Mucosa of gallbladder (tissue), 1 donor: Measurements from ENCODE around the gene CTNNBL1. TPM values are rescaled to one million over a fixed set of nuclear protein-coding genes. Genes with fewer than 3 reads are reported as not detected.
"Not testable (repeated sequence)": the region's sequence is repeated elsewhere in the genome, so short reads cannot be mapped to it uniquely, and the experiment has no call there.

Experiments
- DNase-seq: peaks from one replicate; pipeline ENCODE4 v3.0.0-alpha.2; 2020; ENCODE audit warnings: low spot score
- total RNA-seq: library from RNA; stranded (reverse); gene quantifications from one replicate; pipeline ENCODE4 v1.2.1, GENCODE V29; 2021
- donor health status: DM: no; HTN: no; CAD: no.

CTNNBL1 gene
- total RNA-seq, 1 donor from 2014 or later = 44.0 TPM

- DNase-seq = no peak
Observed at GRCh38 chr20:37706298-37706697, 12.5 kb downstream of the CTNNBL1 start.

DNA sequence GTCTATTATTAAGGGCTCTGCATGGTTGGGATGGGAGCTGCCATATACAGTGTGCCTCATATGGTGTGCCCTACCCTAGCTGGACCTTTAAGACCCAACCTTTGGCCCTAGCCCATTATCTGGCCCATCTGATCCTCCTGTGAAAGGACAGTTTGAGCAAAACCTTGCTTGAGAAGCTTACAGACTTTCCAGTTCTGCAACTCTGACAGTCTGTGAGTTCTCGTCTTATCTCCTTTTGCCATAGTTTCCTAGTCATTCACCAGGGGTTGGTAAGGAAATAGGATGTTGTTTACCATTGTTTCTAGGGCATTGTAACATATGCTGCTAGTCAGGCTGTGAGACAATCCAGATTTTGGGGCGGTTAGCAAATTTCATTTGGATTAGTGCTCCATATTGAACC, 17.2 kb downstream of the CTNNBL1 start:
- no peak for DNase-seq

DNA sequence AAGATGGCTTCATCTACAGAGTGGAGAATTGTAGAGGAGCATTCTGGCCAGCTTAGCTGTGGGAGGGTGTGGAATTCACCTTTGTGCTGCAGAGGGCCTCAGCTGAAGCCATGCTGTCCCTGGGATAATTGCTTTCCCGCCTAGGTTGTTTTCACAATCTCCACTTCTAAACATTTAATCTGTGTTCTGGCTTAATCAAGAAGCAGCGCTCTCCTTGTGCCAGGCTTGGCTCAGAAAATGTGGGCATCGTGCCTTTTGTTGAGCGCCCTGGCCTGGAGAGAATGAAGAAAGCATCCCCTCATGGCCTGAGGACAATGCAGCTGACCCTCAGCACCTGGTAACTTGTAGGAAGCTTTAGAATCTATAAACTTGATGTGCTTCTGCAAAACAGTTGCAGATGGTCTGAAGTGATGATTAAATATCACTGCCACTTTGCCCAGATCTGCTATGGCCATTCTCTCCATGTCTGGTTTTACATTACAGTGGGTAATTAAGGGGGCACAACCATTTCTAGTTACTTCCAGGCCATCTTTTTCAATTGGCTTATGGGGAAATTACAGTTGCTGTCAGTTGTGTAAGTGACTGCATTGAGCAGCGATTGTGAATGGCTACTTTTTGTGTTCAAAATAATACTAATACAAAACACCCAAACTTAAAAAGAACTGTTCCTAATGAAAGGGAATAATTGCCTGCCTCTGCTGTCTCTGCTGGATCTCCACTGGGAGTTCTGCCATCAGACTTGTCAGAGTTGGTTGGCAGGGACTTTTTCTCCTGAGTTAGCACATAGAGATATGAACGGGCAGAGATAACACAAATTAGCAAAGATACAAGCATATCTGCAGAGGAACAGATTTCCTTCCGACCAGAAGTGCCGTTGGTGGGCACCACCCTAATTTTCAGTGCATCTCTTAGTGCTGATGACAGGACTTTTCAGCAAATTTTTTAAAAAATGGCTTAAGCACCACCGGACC, 18.4 kb downstream of the CTNNBL1 start:
- no peak for DNase-seq

DNA sequence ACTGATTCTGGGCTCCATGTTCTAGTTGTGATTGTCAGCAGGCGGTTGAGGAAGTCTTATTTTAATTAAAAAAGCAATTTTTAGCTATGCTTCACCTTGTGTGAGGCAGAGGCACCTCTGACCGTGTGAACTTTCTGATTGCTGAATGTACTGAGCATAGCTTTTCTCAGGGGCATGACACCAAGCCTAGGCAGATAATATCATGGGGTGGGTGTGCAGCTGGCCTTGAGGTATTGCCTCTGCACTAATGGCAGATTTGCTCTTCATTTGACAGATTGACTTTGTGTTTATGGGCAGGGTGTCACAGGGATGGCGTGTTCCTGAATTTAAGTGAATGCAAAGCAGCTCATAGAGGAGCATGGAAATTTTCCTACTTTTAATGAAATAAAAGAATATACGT, 19.6 kb downstream of the CTNNBL1 start:
- no peak for DNase-seq

GRCh38 chr20:37714978-37715672, 21.3 kb downstream of the CTNNBL1 start:
- no peak for DNase-seq

DNA sequence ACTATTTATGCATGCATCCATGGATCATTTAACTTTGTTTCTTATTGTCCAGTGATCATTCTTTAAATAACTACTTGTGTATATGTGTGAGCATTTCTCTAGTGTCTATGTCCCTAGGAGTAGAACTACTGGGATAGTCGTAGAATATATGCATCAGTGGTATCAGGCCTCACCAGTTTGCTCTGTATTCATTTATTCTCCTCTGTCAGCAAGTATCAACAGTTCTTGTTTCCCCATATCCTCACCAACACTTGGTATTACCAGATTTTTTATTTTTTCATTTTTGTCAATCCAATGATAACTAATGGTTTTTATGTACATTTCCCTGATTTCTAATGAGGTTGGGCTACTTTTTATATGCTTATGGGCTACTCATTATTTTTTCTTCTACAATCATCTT, 27.9 kb downstream of the CTNNBL1 start:
- no peak for DNase-seq

- not testable (repeated sequence) for DNase-seq
Observed at GRCh38 chr20:37722312-37722711, 28.5 kb downstream of the CTNNBL1 start.

- no peak for DNase-seq
Observed at GRCh38 chr20:37723668-37724067, 29.8 kb downstream of the CTNNBL1 start.

DNA sequence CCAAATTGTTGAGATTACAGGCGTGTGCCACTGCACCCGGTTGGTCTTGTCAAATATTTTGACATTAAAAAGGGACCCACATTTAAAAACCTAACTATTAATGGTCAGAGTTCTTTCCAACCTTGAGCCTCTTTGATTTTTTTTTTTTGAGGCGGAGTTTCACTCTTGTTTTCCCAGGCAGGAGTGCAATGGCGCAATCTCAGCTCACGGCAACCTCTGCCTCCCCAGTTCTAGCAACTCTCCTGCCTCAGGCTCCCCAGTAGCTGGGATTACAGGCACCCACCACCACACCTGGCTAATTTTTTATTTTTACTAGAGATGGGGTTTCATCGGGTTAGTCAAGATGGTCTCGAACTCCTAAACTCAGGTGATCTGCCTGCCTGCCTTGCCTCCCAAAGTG, 31.3 kb downstream of the CTNNBL1 start:
- no peak for DNase-seq

DNA sequence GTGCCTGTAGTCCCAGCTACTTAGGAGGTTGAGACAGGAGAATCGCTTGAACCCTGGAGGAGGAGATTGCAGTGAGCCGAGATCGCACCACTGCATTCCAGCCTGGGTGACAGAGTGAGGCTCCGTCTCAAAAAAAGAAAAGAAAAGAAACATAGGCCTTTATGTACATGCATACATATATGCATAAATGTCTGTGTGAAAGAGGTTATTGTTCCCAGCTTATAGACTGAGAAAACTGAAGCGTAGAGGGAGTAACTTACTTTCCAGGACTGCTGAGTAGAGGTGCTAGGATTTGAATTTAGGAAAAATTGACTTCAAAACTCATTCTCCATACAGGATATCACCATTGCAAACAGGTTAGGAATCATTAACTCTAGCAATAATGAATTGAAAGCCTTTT, 32.0 kb downstream of the CTNNBL1 start:
- no peak for DNase-seq

- no peak for DNase-seq
Observed at GRCh38 chr20:37726321-37726720, 32.5 kb downstream of the CTNNBL1 start.

GRCh38 chr20:37726971-37727956, 33.4 kb downstream of the CTNNBL1 start:
- DNase-seq = no peak

DNA sequence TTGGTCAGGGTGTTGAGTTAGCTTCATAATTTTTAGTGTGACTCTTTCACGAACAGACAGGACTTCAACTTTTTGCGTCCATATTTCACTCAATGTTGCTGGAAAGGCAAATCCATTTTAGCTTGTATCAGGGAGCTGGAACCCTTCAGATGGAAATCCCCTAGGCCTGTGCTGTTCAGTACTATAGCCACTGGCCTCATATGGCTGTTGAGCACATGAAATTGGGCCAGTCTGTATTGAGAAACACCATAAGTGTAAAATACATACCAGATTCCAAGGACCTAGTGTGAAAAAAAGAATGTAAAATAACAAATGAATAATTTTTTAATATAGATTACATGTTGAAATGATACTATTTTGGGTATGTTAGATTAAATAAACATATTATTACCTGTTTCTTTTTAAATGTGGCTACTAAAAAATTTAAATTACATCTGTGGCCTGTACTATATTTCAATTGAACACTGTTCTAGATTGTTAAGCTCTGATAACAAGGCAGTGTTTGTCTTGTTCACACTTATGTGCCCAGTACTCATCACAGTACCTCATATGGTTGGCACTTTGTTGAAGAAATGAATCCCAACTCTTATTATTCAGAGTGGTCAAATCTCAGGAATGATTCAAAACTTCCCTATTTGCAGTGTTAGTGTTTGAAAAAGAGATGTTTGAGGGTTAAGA, 34.3 kb downstream of the CTNNBL1 start:
- no peak for DNase-seq

DNA sequence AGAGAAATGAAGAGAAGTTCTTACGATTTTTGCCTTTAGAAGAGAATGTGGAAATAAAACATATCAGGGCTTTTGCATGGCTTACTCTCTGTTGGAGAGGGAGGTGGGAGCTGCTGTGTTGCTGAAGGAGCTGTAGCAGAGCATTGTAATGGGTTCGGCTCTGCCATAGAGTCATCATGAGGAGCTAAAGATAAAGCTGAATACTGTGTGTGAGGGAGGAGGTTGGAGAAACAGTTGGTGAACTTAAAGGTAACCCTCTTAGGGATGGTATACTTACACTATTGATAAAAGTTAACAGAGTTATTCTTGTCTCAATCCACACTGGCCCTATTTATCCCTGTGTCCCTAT, 34.8 kb downstream of the CTNNBL1 start:
- no peak for DNase-seq

DNA sequence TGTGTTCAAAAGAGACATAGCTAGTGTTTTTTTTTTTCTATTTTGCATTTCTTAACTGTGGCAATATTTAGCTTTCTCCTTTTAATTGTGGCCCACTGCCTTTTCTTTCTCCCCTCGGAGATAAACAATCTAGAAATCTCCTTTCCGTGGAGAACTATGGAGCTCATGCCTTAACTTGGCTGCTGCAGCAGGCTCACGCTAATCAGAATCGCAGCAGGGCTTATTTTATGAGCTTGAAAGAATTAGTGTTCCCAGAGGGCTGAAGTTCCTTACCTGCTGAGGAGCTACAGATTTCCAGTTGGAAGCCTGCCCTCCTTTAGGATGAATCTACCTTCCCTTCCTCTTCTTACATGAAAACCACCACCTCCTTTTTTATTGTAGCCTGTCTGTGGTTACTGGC, 35.6 kb downstream of the CTNNBL1 start:
- DNase-seq = no peak

DNA sequence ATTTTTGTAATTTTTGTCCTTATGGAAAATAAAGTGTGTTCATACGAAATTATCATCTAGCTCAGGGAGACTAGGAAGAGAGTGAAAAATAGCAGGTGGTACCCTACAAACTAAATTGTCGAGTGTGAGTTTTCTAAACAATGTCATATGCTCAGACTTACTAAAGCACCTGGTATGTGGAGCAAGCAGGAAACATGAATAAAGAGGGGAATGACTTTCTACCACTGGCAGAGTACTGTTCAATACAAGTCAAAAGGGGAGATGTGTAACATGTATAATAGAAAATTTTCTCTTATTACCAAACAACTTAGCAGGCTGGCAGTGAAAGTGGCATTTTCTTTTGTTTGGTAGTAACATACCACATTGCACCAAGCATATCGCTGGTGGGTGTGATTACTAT, 36.1 kb downstream of the CTNNBL1 start:
- no peak for DNase-seq

DNA sequence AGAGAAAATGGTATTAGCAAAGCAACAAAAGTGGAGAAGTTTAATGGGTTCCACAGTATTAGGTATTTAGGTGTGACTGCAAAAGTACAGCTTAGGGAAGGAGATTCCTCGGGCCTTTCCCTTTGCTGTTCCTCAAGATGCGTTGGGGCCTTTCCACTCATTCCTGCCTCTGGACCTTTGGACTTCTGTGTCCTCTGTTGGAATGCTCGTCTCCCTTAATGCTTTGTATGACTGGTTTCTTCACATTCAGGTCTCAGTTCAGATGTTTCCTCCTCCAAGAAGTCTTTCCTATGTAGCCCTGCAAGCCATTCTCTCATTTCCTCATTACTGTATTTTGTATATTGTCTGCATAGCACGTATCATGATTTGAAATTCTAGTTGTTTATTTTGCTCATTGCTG, 39.6 kb downstream of the CTNNBL1 start:
- DNase-seq = no peak

DNA sequence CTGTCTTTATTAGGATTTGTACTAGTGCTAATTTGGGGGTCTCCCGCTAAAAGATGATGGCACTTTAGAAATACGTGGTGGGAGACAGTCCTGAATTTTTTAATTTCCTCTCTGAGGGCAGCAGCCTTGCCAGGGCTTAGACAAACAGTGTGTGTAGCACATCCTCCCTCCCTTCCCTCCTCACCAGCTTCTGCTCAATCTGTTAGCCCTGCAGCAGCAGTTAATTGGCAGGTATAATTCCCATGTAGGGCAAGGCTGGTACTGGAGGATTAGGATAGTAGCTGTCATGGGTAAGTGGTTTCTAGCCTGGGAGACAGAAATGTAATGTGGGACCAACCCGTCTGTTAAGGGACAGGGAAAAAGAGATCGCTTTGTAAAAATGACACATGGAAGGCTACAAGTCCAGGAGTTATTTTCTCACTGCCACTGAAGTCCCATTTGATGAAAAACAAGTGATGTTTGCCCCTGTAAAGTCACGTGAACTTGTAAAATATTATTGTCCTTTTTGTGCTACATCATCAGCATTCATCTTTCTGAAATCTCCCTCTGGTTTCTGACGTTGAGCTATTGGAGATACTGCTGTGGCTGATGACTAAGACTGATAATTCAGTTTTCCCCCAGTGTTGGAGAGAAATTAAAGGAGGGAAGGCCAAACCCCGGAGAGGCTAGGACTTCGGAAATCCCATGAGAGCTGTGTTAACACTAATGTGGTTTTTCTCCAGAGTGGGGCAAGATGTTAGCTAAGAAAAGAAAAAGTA, 40.6 kb downstream of the CTNNBL1 start:
- no peak for DNase-seq

GRCh38 chr20:37735541-37735940, 41.7 kb downstream of the CTNNBL1 start:
- DNase-seq = no peak

DNA sequence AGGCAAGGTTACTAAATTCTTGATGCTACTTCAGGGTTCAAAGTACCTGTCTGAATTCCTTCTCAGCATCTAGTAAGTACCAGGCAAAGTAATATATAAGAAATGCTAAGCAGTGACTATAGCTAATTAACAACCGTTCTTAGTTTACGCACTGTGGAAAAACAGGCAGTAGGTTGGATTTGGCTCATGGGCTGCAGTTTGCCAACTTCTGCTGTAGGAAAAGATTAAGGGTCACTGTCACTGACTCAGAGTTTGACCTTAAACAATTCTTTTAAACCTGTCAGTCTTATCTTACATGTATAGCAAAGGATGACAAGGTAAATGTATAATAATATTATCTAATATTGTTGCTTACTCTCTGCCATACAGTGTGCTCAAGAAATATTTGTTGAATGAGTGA, 42.3 kb downstream of the CTNNBL1 start:
- DNase-seq = no peak
